Femur (tissue), 1 donor: ENCODE measurements around the gene CRLF2.
A peak's percentile ranks its signal among the peaks of the same experiment; 100 is the strongest.
"Not testable (repeated sequence)": the region's sequence is repeated elsewhere in the genome, so short reads cannot be mapped to it uniquely, and the experiment has no call there.

ENCODE experiments used
- DNase-seq: peaks from one replicate; pipeline ENCODE4 v3.0.0-alpha.2; 2017

Gene CRLF2

GRCh38 chrX:1213971-1214370, 1.5 kb upstream of the CRLF2 start:
- DNase-seq = no peak

DNA sequence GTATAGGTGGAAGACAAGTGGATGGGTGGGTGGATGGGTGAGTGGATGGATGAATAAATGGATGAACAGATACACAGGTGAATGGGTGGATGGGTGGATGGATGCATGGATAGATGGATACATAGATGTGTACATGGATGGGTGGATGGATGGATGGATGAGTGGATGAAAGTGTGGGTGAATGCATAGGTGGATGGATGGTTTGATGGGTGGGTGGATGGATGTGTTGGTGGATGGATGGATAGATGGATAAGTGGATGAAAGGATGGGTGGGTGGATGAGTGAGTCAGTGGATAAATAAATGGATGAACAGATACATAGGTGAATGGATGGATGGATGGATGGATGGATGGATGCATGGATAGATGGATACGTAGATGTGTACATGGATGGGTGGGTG, 1.6 kb downstream of the CRLF2 start:
- DNase-seq = no peak

DNA sequence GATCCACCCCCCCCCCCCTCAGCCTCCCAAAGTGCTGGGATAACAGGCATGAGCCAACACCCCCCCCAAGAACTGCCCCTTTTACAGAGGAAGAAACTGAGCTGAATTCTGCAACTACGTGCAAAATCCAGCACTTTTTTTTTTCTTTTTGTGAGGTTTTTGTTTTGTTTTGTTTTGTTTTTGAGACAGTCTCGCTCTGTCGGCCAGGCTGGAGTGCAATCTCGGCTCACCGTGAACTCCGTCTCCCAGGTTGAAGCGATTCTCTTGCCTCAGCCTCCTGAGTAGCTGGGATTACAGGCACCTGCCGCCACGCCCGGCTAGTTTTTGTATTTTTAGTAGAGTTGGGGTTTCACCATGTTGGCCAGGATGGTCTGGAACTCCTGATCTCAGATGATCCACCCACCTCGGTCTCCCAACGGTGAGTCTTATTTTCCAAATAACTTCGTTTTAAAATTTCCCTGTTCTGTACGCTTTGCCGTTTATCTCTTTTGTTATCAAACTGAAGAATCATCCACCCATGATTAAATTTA, 4.9 kb downstream of the CRLF2 start:
- DNase-seq = no peak

DNA sequence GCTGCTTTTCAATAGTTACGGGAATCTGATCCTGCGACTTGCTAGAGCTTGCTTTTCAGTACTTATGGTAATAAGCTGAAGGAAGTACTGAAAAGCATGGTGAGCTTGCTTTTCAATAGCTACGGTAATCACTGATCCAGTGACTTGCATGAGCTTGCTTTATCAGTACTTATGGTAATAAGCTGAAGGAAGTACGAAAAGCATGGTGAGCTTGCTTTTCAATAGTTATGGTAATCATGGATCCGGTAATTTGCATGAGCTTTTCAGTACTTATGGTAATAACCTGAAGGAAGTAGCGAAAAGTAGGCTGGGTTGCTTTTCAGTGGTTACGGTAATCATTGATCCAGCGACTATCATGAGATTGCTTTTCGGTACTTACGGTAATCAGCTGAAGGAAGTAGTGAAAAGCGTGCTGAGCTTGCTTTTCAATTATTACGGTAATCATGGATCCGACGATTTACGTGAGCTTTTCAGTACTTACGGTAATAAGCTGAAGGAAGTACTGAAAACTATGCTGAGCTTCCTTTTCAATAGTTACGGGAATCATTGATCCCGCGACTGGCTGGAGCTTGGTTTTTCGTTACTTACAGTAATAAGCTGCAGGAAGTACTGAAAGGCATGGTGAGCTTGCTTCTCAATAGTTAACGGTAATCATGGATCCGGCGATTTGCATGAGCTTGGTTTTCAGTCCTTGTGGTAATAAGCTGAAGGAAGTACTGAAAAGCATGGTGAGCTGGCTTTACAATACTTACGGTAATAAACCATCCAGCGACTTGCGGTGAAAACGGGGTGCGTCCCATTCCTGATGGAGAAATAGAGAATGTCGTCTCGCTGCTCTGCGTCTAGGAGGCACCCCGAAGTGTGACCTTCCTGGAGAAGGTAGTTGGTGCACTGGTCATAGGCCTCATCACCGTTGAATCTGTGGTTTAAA, 6.5 kb downstream of the CRLF2 start:
- peak; percentile 36 for DNase-seq

DNA sequence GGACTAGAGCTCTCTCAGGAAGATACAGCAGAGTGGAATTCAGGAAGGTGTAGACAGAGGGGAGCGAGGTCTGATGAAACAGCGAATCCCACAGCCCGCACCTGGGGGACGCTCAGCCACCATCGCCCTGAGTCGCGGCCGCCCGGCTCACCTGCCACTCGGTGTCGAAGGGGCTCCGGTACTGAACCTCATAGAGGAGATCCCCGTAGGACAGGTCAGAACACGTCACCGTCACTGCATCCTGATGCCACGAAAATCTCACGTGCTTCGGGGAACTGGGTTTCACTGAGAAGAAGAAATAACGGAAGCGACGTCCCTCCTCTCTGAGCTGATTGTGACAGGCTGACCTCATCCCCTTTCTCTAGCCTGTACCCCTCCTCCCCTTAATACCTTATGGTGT, 10.2 kb downstream of the CRLF2 start:
- no peak for DNase-seq

- DNase-seq = no peak
These were observed 16.0 kb downstream of the CRLF2 start for GRCh38 chrX:1196436-1196835.

DNA sequence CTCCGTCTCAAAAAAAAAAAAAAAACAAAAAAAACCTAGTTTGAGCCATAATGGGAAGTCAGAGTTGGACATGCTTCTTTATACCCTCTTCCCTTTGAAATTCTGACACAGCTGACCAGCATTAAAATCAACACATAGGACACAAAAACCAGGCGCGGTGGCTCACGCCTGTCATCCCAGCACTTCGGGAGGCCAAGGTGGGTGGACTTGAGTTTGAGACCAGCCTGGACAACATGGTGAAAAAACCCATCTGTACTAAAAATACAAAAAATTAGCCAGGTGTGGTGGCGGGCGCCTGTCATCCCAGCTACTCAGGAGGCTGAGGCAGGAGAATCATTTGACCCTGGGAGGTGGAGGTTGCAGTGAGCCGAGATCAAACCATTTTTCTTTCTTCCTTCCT, 20.3 kb downstream of the CRLF2 start:
- DNase-seq = not testable (repeated sequence)

GRCh38 chrX:1190596-1191145, 21.8 kb downstream of the CRLF2 start:
- DNase-seq = no peak

- no peak for DNase-seq
These were observed 26.9 kb downstream of the CRLF2 start for GRCh38 chrX:1185561-1185960.

- no peak for DNase-seq
These were observed 30.2 kb downstream of the CRLF2 start for GRCh38 chrX:1182211-1182610.

DNA sequence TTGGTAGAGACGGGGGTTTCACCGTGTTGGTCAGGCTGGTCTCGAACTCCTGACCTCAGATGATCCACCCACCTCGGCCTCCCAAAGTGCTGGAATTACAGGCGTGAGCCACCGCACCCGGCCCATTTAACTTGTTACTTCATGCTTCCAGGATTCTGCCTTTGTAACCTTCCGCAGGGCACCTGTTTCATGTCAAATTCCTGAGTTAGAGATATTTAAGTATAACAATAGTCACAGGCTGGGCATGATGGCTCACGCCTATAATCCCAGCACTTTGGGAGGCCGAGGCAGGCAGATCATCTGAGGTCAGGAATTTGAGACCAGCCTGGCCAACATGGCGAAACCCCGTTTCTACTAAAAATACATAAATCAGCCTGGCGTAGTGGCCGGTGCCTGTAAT, 30.8 kb downstream of the CRLF2 start:
- DNase-seq = not testable (repeated sequence)

DNA sequence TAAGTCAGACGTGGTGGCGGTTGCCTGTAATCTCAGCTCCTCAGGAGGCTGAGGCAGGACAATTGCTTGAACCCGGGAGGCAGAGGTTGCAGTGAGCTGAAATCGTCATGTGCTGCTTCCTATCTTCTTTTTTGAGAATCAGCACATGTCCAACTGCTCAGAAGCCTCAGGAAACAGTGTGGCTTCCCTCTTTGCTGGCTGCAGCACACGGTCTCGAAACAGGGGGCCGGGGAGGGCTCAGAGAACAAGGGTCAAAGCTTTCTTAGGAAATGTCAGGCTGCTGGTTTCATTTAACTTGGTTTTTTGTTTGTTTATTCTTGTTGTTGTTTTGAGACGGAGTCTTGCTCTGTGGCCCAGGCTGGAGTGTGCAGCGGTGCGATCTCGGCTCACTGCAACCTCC, 31.3 kb downstream of the CRLF2 start:
- DNase-seq = no peak

- DNase-seq = peak; percentile 51
These were observed 33.8 kb downstream of the CRLF2 start for GRCh38 chrX:1178580-1179057.

DNA sequence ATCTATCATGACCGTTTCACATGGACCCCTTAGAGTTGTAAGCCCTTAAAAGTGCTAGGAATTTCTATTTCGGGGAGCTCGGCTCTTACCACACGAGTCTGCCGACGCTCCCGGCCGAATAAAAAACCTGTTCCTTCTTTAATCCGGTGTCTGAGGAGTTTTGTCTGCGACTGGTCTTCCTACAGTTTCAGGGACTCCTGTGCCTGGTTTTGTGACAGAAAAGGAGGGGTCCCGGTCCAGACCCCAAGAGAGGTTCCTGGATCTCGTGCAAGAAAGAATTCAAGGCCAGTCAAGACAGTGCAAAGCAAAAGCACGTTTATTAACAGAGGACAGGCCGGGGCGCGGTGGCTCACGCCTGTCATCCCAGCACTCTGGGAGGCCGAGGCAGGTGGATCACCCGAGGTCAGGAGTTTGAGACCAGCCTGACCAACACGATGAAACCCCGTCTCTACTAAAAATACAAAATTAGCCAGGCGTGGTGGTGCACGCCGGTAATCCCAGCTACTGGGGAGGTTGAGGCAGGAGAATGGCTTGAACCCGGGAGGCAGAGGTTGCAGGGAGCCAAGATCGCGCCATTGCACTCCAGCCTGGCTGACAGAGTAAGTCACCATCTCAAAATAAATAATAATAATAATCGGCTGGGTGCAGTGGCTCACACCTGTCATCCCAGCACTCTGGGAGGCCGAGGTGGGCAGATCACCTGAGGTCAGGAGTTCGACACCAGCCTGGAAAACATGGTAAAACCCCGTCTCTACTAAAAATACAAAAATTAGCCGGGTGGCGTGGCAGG, 35.7 kb downstream of the CRLF2 start:
- not testable (repeated sequence) for DNase-seq

- DNase-seq = not testable (repeated sequence)
These were observed 37.6 kb downstream of the CRLF2 start for GRCh38 chrX:1174609-1175545.

DNA sequence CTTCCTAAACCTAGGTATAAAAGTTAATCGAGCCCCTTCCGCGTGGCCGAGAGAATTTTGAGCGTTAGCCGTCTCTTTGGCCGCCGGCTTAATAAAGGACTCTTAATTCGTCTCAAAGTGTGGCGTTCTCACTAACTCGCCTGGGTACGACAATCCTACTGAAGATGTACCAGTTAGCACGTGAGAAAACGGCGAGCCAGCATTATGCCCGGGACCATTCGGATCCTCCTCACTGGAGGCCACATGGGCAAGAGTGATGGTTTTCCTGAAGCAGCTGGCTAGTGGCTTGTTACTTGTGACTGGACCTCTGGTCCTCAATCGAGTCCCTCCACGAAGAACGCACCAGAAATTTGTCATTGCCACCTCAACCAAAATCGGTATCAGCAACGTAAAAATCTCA, 39.0 kb downstream of the CRLF2 start:
- DNase-seq = not testable (repeated sequence)

DNA sequence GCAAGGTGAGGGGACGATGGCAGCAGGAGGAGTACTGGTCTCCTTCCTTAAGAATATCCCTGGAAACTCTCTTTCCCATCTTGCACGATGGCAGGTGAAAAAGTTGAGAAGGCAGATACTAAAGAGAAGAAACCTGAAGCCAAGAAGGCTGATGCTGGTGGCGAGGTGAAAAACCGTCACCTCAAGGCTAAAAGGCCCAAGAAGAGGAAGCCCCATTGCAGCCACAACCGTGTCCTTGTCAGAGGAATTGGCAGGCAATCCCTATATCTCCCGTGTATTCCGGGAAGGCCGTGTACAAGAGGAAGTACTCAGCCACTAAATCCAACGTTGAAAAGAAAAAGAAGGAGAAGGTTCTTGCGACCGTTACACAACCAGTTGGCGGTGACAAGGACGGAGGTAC, 40.0 kb downstream of the CRLF2 start:
- DNase-seq = no peak

DNA sequence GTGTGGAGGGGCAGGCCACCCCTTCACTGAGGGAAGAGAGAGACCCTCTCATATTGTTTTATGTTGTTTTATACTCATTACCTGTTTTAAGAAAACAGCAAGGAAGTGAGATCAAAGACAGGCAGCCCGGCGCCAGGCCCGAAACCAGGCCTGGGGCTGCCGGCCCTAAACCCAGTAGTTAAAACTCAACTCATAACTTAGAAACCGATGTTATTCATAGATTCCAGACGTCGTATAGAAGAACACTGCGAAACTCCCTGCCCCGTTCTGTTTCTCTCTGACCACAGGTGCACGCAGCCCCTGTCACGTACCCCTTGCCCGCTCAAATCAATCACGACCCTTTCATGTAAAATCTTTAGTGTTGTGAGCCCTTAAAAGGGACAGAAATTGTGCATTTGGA, 40.5 kb downstream of the CRLF2 start:
- DNase-seq = not testable (repeated sequence)

DNA sequence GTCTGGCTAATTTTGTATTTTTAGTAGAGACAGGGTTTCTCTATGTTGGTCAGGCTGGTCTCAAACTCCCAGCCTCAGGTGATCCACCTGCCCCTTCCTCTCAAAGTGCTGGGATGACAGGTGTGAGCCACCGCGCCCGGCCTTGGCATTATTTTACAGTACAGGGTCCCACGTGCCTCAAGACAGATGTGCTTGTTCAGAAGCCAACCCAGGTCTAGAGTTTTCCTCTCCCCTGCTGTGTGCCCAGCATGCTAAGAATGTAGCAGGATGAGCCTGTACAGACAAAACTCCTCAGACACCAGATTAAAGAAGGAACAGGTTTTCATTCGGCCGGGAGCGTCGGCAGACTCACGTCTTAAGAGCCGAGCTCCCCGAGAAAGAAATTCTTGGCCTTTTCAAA, 42.2 kb downstream of the CRLF2 start:
- no peak for DNase-seq

- DNase-seq = no peak
These were observed 43.3 kb downstream of the CRLF2 start for GRCh38 chrX:1169189-1169588.

DNA sequence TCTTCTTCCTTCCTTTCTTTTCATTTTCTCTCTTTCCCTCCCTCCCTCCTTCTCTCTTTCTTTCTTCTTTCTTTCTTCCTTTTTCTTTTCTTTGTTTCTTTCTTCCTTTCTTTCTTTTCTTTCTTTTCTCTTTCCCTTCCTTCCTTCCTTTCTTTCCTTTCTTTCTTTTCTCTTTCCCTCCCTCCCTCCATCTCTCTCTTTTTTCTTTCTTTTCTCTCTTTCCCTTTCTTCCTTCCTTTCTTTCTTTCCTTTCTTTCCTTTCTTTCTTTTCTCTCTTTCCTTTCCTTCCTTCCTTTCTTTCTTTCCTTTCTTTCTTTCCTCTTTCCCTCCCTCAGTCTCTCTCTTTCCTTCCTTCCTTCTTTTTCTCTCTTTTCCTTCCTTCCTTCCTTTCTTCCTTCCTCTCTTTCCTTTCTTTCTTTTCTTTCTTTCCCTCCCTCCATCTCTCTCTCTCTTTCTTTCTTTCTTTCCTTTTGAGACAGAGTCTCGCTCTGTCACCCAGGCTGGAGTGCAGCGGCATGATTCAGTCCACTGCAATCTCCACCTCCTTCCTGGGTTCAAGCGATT, 44.4 kb downstream of the CRLF2 start:
- DNase-seq = no peak

DNA sequence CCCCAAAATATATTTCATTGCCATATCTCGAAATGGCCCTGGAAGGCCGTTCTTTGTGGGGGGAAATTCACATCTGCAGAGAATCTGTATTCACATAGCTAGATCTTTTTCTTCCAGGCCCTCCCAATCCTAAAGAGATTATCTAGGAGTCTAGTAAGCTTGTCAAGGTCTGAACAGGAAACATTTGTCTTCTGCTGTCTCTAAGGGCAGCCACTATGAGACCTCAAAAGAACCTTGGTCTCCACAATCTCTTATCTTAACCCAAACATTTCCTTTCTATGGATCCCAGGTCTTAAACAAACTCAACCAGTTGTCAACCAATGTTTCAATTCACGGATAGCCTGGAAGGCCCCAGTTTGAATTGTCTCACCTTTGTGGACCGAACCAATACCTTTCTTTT, 45.0 kb downstream of the CRLF2 start:
- DNase-seq = no peak
